ENCODE data around the gene CDH23.

Gene CDH23

GRCh38 chr10:71722849-71723248, 326.1 kb downstream of the CDH23 start:
- no peak for DNase-seq (ENCODE audit: low read depth in 2 of 2)

- no peak for DNase-seq (ENCODE audit: low read depth in 2 of 2)
Measured at GRCh38 chr10:71723311-71723710, 326.6 kb downstream of the CDH23 start.

- DNase-seq (ENCODE audit: low read depth in 2 of 2) = no peak
Measured at GRCh38 chr10:71724539-71724938, 327.8 kb downstream of the CDH23 start.

GRCh38 chr10:71725249-71725648, 328.5 kb downstream of the CDH23 start:
- no peak for DNase-seq (ENCODE audit: low read depth in 2 of 2)

- peak; percentile 71 to 76 for DNase-seq (ENCODE audit: low read depth in 2 of 2)
Measured at GRCh38 chr10:71725998-71726579, 329.4 kb downstream of the CDH23 start.

GRCh38 chr10:71726580-71727104, 329.9 kb downstream of the CDH23 start:
- DNase-seq (ENCODE audit: low read depth in 2 of 2) = peak in 1 of 2 donors; percentile 58

- DNase-seq (ENCODE audit: low read depth in 2 of 2) = no peak
Measured at GRCh38 chr10:71727105-71727737, 330.5 kb downstream of the CDH23 start.

- DNase-seq (ENCODE audit: low read depth in 2 of 2) = no peak
Measured at GRCh38 chr10:71727738-71728737, 331.3 kb downstream of the CDH23 start.

- DNase-seq (ENCODE audit: low read depth in 2 of 2) = no peak
Measured at GRCh38 chr10:71729161-71729636, 332.5 kb downstream of the CDH23 start.

- DNase-seq (ENCODE audit: low read depth in 2 of 2) = no peak
Measured at GRCh38 chr10:71731791-71732190, 335.1 kb downstream of the CDH23 start.

GRCh38 chr10:71734797-71735196, 338.1 kb downstream of the CDH23 start:
- no peak for DNase-seq (ENCODE audit: low read depth in 2 of 2)

GRCh38 chr10:71735709-71736569, 339.2 kb downstream of the CDH23 start:
- DNase-seq (ENCODE audit: low read depth in 2 of 2) = no peak

GRCh38 chr10:71736570-71736952, 339.8 kb downstream of the CDH23 start:
- no peak for DNase-seq (ENCODE audit: low read depth in 2 of 2)

GRCh38 chr10:71737001-71737833, 340.5 kb downstream of the CDH23 start:
- no peak for DNase-seq (ENCODE audit: low read depth in 2 of 2)

GRCh38 chr10:71737834-71738197, 341.1 kb downstream of the CDH23 start:
- DNase-seq (ENCODE audit: low read depth in 2 of 2) = no peak

- no peak for DNase-seq (ENCODE audit: low read depth in 2 of 2)
Measured at GRCh38 chr10:71739358-71739900, 342.7 kb downstream of the CDH23 start.

- DNase-seq (ENCODE audit: low read depth in 2 of 2) = no peak
Measured at GRCh38 chr10:71740069-71740653, 343.4 kb downstream of the CDH23 start.

GRCh38 chr10:71741029-71741428, 344.3 kb downstream of the CDH23 start:
- no peak for DNase-seq (ENCODE audit: low read depth in 2 of 2)

- no peak for DNase-seq (ENCODE audit: low read depth in 2 of 2)
Measured at GRCh38 chr10:71741671-71742070, 345.0 kb downstream of the CDH23 start.

Measured in stimulated activated CD8-positive, alpha-beta memory T cell treated with anti-CD3 and anti-CD28 coated beads, Interleukin-2, amount 100 ng/mL, for 48 hours (primary cell).